Upper lobe of left lung (tissue), 6 donors: Measurements from ENCODE around the gene BABAM2. TPM values are rescaled to one million over a fixed set of nuclear protein-coding genes. Genes with fewer than 3 reads are reported as not detected.
A peak's percentile ranks its signal among the peaks of the same experiment; 100 is the strongest.

Experiments
- ATAC-seq, 2 donors: fragments of 200-7000 bp; cut with Tn5 transposase; one replicate each; pipeline ENCODE4 v1.9.1; 2022; ENCODE audit warnings: mild to moderate bottlenecking in 2 of 2, moderate library complexity in 2 of 2; ENCODE audit not compliant: low FRiP score in 2 of 2
- DNase-seq, 2 donors: peaks; one replicate each; pipeline ENCODE4 v3.0.0-alpha.2; 2019 to 2020
- H3K27ac ChIP-seq, 4 donors: fragments of 200-600 bp; sonication (generic); one replicate each; pipeline ENCODE4 v1.5.1; 2016 to 2019
- H3K27me3 ChIP-seq, 4 donors: fragments of 200-600 bp; sonication (generic); one replicate each; pipeline ENCODE4 v1.5.1; 2017 to 2019
- H3K36me3 ChIP-seq, 4 donors: fragments of 200-600 bp; sonication (generic); one replicate each; pipeline ENCODE4 v1.5.1; 2016 to 2019
- H3K4me1 ChIP-seq, 4 donors: fragments of 200-600 bp; sonication (generic); one replicate each; pipeline ENCODE4 v1.5.1; 2018 to 2019
- H3K4me3 ChIP-seq, 4 donors: fragments of 200-600 bp; sonication (generic); one replicate each; pipeline ENCODE4 v1.5.1; 2017 to 2019; ENCODE audit warnings: mild to moderate bottlenecking in 2 of 4, moderate library complexity in 1 of 4
- H3K9me3 ChIP-seq, 4 donors: fragments of 200-600 bp; sonication (generic); one replicate each; pipeline ENCODE4 v1.5.1; 2018 to 2019
- CTCF ChIP-seq, 6 experiments: fragments of 450-650 bp in 4 of 6; fragments of 200-600 bp in 2 of 6; sonication (generic) in 2 of 6; IDR thresholded peaks; one replicate each; pipeline ENCODE4 v1.5.1; 2016 to 2019; ENCODE audit warnings: antibody characterized with exemption in 6 of 6
- EP300 ChIP-seq, 4 donors: sonication (generic); formaldehyde crosslinking; IDR thresholded peaks; one replicate each; pipeline ENCODE4 v1.5.1; 2017; ENCODE audit warnings: antibody characterized with exemption in 4 of 4, control low read depth in 2 of 4
- POLR2A ChIP-seq, 4 donors: fragments of 450-650 bp; IDR thresholded peaks; one replicate each; pipeline ENCODE4 v1.5.1; 2016 to 2017; ENCODE audit warnings: antibody characterized with exemption in 4 of 4, mild to moderate bottlenecking in 2 of 4
- POLR2AphosphoS5 ChIP-seq, 2 donors: sonication (generic); formaldehyde crosslinking; IDR thresholded peaks; one replicate each; pipeline ENCODE4 v1.5.1; 2017; ENCODE audit warnings: antibody characterized with exemption in 2 of 2
- WGBS, 2 donors: methylation state at CpG; one replicate each; pipeline ENCODE4 v1.1.5; 2017 to 2018; 5-methylcytosine and 5-hydroxymethylcytosine counted together
- total RNA-seq, 6 donors: library from RNA; depleted of rRNA in 4 of 6; stranded (reverse); fragments of >200 nt in 4 of 6; gene quantifications; one replicate each; pipeline versions ENCODE4 v1.1.0 to v1.2.1, GENCODE V29; 2016 to 2021
- donor health status: DM: no; HTN: no; CAD: no; lungs with moderate emphysema.
- donor health status: DM: no; HTN: yes; CAD: no; lungs with severe emphysema.

Gene BABAM2
- total RNA-seq, 6 donors from 2014 or later = 23.0 to 44.0 (median 38.2) TPM

GRCh38 chr2:28068527-28068926 is 178.0 kb downstream of the BABAM2 start:
- no peaks in the 10 kb centered on the region for H3K27me3 ChIP-seq
- no peak overlapping the region for H3K27ac ChIP-seq
- 92 to 97% methylated on average over 5 of the region's 5 CpGs for WGBS, 2 donors
- no peak overlapping the region for H3K4me3 ChIP-seq
- no peaks in the 10 kb centered on the region for H3K36me3 ChIP-seq
- no peaks in the 10 kb centered on the region for H3K9me3 ChIP-seq
- DNase-seq = no peak
- ATAC-seq = no peak
- peaks cover 0 to 7% (median 2%) of the 10 kb centered on the region in 4 donors for H3K4me1 ChIP-seq
- TF ChIP-seq POLR2AphosphoS5 (IDR thresholded peaks at IDR 0.05) (no peak), POLR2A (IDR thresholded peaks at IDR 0.05) (no peak), CTCF (IDR thresholded peaks at IDR 0.05) (no peak), EP300 (IDR thresholded peaks at IDR 0.05) (no peak)

- peak overlapping the region in 1 of 4 donors; percentile 8 for H3K27ac ChIP-seq
- no peaks in the 10 kb centered on the region for H3K27me3 ChIP-seq
- H3K9me3 ChIP-seq = no peaks in the 10 kb centered on the region
- peaks cover 0 to 7% (median 2%) of the 10 kb centered on the region in 4 donors for H3K4me1 ChIP-seq
- H3K36me3 ChIP-seq = no peaks in the 10 kb centered on the region
- ATAC-seq (no peak), DNase-seq (no peak)
- 51 to 53% methylated on average over 5 of the region's 5 CpGs for WGBS, 2 donors
- TF ChIP-seq POLR2A (IDR thresholded peaks at IDR 0.05) (no peak), POLR2AphosphoS5 (IDR thresholded peaks at IDR 0.05) (no peak), CTCF (IDR thresholded peaks at IDR 0.05) (no peak), EP300 (IDR thresholded peaks at IDR 0.05) (no peak)
- H3K4me3 ChIP-seq = no peak overlapping the region
These were observed 180.7 kb downstream of the BABAM2 start for GRCh38 chr2:28071221-28071620.

DNA sequence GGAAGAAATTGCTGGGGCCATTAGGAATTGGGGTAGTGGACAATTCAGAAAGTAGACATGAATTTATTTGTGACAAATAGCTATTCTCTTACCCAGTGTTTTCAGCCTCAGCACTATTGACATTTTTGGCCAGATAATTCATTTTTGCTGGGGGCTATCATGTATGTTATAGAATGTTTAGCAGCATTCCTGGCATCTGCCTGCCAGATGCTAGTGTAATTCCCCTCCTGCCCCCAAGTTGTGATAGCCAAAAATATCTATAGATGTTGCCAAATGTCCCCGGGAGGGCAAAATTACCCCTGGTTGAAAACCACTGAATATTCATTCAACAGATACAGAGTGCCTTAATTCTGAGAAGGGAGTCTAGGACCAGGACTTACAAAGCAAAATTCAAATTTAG is 183.6 kb downstream of the BABAM2 start:
- ATAC-seq (no peak), DNase-seq (no peak)
- 74 to 100% methylated on average over 1 of the region's 1 CpG for WGBS, 2 donors
- Histone ChIP-seq H3K27me3 (no peaks in the 10 kb centered on the region), H3K36me3 (no peaks in the 10 kb centered on the region), H3K4me3 (no peak overlapping the region), H3K27ac (no peak overlapping the region), H3K4me1 (peaks cover 0 to 7% (median 2%) of the 10 kb centered on the region in 4 donors), H3K9me3 (no peaks in the 10 kb centered on the region)
- TF ChIP-seq POLR2A (IDR thresholded peaks at IDR 0.05) (no peak), POLR2AphosphoS5 (IDR thresholded peaks at IDR 0.05) (no peak), CTCF (IDR thresholded peaks at IDR 0.05) (no peak), EP300 (IDR thresholded peaks at IDR 0.05) (no peak)

DNA sequence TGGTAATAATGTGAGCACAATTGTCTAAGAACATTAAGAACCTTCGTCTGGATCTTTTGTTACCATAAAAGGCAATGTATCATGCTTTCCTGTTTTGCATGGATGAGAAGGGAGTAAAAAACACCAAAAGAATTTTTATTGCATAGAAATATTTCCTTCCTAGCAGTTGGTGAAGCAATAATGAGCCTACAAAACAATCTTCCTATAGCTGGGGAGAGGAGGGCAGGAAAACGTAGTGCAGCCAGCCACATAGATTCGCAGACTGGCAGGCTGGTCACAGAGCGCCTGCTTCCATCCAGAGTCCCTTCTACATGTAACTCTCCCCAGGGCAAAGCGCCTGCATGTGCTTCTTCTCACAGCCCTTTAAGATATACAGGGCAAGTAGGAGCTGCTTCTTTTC is 190.4 kb downstream of the BABAM2 start:
- TF ChIP-seq POLR2A (IDR thresholded peaks at IDR 0.05) (no peak), EP300 (IDR thresholded peaks at IDR 0.05) (no peak), POLR2AphosphoS5 (IDR thresholded peaks at IDR 0.05) (no peak), CTCF (IDR thresholded peaks at IDR 0.05) (no peak)
- H3K9me3 ChIP-seq = no peaks in the 10 kb centered on the region
- H3K4me1 ChIP-seq = peaks cover 0 to 7% (median 1%) of the 10 kb centered on the region in 4 donors
- H3K4me3 ChIP-seq = no peak overlapping the region
- no peaks in the 10 kb centered on the region for H3K27me3 ChIP-seq
- WGBS, 2 donors = 60 to 67% methylated on average over 5 of the region's 5 CpGs
- no peak overlapping the region for H3K27ac ChIP-seq
- no peaks in the 10 kb centered on the region for H3K36me3 ChIP-seq
- no peak for DNase-seq
- no peak for ATAC-seq

GRCh38 chr2:28082131-28082530 is 191.6 kb downstream of the BABAM2 start:
- WGBS, 2 donors = 78 to 92% methylated on average over 2 of the region's 2 CpGs
- no peak for DNase-seq
- H3K36me3 ChIP-seq = no peaks in the 10 kb centered on the region
- H3K9me3 ChIP-seq = no peaks in the 10 kb centered on the region
- no peak for TF ChIP-seq EP300 (IDR thresholded peaks at IDR 0.05)
- no peak for TF ChIP-seq POLR2A (IDR thresholded peaks at IDR 0.05)
- TF ChIP-seq CTCF (IDR thresholded peaks at IDR 0.05) = no peak
- TF ChIP-seq POLR2AphosphoS5 (IDR thresholded peaks at IDR 0.05) = no peak
- peaks cover 0 to 7% (median 1%) of the 10 kb centered on the region in 4 donors for H3K4me1 ChIP-seq
- H3K27me3 ChIP-seq = no peaks in the 10 kb centered on the region
- no peak for ATAC-seq
- H3K27ac ChIP-seq = no peak overlapping the region
- H3K4me3 ChIP-seq = no peak overlapping the region
